SJSA1 (cell line): ENCODE data around the gene KLF5. TPM values are rescaled to one million over a fixed set of nuclear protein-coding genes. Genes with fewer than 3 reads are reported as not detected.
"Not testable (repeated sequence)": the region's sequence is repeated elsewhere in the genome, so short reads cannot be mapped to it uniquely, and the experiment has no call there.

ENCODE experiments used
- DNase-seq, 2 experiments: peaks; one replicate each; pipeline ENCODE4 v3.0.0-alpha.2; 2015 to 2020; ENCODE audit warnings: low spot score in 2 of 2, low read depth in 1 of 2
- H3K27ac ChIP-seq: fragments of 250-450 bp; sonication (Bioruptor Pico); 2 replicates; pipeline ENCODE4 v1.5.1; 2020; ENCODE audit warnings: mild to moderate bottlenecking, moderate library complexity
- H3K27me3 ChIP-seq: fragments of 250-450 bp; sonication (Bioruptor Pico); replicated peaks from 2 replicates; pipeline ENCODE4 v1.5.1; 2020; ENCODE audit warnings: mild to moderate bottlenecking, moderate library complexity
- H3K36me3 ChIP-seq: fragments of 250-450 bp; sonication (Bioruptor Pico); 2 replicates; pipeline ENCODE4 v1.5.1; 2020; ENCODE audit warnings: mild to moderate bottlenecking
- H3K4me1 ChIP-seq: fragments of 250-450 bp; sonication (Bioruptor Pico); replicated peaks from 2 replicates; pipeline ENCODE4 v1.6.1; 2021; ENCODE audit warnings: mild to moderate bottlenecking
- H3K4me3 ChIP-seq: fragments of 250-450 bp; sonication (Bioruptor Pico); 2 replicates; pipeline ENCODE4 v1.5.1; 2020; ENCODE audit warnings: mild to moderate bottlenecking
- H3K9me3 ChIP-seq: fragments of 250-450 bp; sonication (Bioruptor Pico); replicated peaks from 2 replicates; pipeline ENCODE4 v1.5.1; 2020; ENCODE audit warnings: mild to moderate bottlenecking
- total RNA-seq: library from RNA; depleted of rRNA; stranded (reverse); fragments of >200 nt; shearing (Covaris generic); gene quantifications from 2 replicates; pipeline ENCODE4 v1.2.3, GENCODE V29; 2014

KLF5 gene
- total RNA-seq, 1 experiment from 2014 or later, result 5.3 TPM

DNA sequence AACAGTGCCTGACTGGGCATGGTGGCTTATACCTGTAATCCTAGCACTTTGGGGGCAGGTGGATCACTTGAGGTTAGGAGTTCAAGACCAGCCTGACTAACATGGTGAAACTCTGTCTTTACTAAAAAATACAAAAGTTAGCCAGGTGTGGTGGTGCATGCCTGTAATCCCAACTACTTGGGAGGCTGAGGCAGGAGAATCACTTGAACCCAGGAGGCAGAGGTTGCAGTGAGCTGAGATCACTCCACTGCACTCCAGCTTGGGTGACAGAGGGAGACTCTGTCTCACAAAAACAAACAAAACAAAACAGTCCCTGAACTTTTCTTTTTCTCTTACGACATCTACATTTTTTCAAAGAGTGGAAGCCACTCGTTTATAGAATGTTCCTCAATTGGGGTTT, 10.2 kb upstream of the KLF5 start:
- DNase-seq, H3K4me3 ChIP-seq, H3K9me3 ChIP-seq, H3K27ac ChIP-seq, H3K4me1 ChIP-seq, H3K27me3 ChIP-seq, H3K36me3 ChIP-seq: not testable (repeated sequence)

DNA sequence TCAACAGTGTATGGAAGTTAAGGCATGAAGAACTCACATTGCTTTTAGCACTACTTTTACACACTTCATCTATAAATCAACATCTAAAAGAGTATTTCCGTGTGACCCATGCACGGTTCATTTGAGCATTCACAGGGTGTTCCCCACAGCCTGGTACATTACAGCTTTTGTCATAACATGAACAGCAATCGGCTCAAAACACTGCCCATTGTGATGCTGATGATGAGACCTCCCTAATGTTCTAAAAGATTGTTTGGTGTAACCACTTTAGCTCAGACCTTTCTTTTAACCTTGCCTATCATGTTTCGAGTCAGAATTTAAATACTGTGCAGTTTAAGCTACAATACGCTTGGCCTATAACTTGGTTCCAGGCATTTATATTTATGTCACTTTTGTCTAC, 4.1 kb upstream of the KLF5 start:
- Histone ChIP-seq H3K4me1 (peaks cover 21% of the 10 kb centered on the region), H3K36me3 (peaks cover 6% of the 10 kb centered on the region), H3K27ac (no peak overlapping the region), H3K9me3 (no peaks in the 10 kb centered on the region), H3K4me3 (no peak overlapping the region), H3K27me3 (0 out of 2 replicates have a peak, but pooled peaks cover 4% of the 10 kb centered on the region)
- no peak for DNase-seq

DNA sequence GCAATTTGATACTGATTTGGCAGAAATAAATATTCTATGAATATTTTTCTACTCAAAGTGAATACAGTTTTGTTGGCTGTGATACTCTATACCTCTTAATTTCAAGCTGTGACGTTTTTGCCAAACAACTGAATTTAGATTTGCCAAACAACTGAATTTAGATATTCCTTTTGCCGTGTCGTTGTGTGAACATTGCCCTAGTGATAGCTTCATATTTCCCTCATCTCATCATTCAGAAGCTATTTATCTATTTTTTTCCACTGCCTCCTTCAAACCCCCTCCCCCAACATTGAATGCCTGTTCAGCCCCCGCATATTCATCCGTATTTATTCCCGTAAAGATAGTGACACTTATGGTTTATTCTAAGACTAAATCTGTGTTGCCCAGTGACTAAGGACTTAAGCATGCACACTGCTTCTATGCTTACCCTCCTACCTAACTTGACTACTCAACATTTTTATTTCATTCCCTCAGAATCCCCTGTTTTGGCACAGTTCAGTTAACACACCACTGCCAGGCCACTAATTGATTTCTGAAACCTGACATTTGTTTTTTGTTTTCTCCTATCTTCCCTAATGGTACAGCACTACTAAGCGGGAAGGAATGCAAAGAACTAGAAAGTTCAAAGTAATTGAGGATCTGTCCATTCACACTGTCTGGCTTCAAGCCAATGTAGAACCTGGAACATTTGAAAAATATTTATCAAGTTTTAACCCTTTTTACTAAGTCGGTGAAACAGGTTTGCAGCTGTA, 2.8 kb upstream of the KLF5 start:
- Histone ChIP-seq H3K36me3 (peaks cover 6% of the 10 kb centered on the region), H3K27me3 (0 out of 2 replicates have a peak, but pooled peaks cover 4% of the 10 kb centered on the region), H3K4me3 (no peak overlapping the region), H3K27ac (peak overlapping the region; percentile 42), H3K9me3 (no peaks in the 10 kb centered on the region), H3K4me1 (peaks cover 21% of the 10 kb centered on the region)
- peak; percentile 47 to 69 for DNase-seq

DNA sequence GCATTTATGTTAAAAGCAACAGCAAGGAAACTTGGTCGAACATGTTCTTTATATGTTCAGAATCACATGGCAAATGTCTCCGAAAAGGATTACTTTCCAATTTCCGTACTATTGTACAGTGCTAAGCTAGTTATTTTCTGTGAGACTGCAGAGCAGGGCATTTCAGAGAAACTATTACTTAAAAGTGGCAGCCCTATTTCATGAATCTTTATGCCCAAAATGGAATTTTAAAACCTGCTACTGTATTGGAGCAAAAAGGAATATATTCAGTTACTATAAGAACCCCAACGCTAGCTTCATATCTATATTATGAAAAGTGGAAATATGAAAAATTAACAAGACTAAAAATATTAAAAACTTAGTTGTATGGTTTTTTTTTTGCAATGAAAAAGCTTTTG, 2.2 kb upstream of the KLF5 start:
- Histone ChIP-seq H3K27me3 (0 out of 2 replicates have a peak, but pooled peaks cover 4% of the 10 kb centered on the region), H3K27ac (peak overlapping the region; percentile 42; the same call in 1 of the 2 replicates), H3K4me3 (no peak overlapping the region), H3K9me3 (no peaks in the 10 kb centered on the region), H3K4me1 (peaks cover 21% of the 10 kb centered on the region), H3K36me3 (peaks cover 6% of the 10 kb centered on the region)
- no peak for DNase-seq

DNA sequence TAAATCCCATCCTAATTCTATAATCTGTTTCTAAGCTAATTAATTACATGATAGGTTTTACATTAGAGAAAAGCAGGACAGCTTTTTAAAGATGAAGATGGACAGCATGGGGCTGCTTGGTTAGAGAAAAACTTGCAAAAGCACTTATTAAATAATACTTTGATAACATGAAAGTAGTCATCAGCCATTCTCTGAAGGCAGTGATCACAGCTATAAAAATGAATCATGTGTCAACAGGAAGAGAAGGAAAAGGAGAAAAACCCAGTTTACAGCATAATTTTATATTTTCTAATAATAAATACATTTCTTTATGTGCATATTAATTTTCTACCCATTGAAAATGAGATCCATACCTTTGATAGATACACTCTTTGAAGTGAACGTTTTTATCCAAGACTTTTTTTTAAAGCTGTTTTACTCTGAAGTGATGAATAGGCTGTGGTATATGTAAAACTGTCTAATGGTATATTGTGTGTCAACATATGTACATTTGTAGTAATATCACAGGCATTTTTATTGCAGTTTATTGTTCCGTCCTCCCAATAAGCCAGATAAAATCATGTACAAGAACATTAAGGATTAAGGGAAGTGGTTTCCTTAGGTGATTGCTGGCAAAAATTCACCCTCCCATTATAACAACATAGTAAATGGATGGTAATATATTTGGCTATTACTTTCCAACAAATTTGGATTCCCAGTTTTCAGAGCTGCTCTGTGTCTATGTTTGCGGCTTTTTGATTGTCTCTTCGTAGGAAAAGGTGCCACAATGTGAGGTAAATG, 1.3 kb upstream of the KLF5 start:
- H3K36me3 ChIP-seq, result peaks cover 9% of the 10 kb centered on the region
- no peak overlapping the region for H3K4me3 ChIP-seq
- H3K27ac ChIP-seq, result no peak overlapping the region
- H3K4me1 ChIP-seq, result peaks cover 21% of the 10 kb centered on the region
- H3K27me3 ChIP-seq, result 0 out of 2 replicates have a peak, but pooled peaks cover 4% of the 10 kb centered on the region
- H3K9me3 ChIP-seq, result no peaks in the 10 kb centered on the region
- DNase-seq, result no peak

DNA sequence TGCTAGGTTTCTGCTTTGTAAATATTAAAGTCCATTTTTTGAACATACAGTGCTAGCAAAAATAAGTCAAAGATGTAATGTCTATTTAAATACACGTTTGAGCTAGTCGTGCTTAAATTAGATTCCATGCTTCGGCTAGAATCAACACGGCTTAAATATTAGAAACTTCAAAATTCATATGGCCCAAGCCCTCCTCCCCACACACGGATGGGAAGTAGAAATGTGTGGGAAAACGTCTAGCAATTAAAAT, 816 bp upstream of the KLF5 start:
- no peaks in the 10 kb centered on the region for H3K9me3 ChIP-seq
- DNase-seq, result no peak
- peaks cover 21% of the 10 kb centered on the region for H3K4me1 ChIP-seq
- H3K4me3 ChIP-seq, result peak overlapping the region; percentile 90; the same call in 1 of the 2 replicates
- H3K36me3 ChIP-seq, result peaks cover 9% of the 10 kb centered on the region
- H3K27me3 ChIP-seq, result 0 out of 2 replicates have a peak, but pooled peaks cover 4% of the 10 kb centered on the region
- H3K27ac ChIP-seq, result 0 out of 2 replicates have a peak overlapping the region, but pooled peaks have one; percentile 20

DNA sequence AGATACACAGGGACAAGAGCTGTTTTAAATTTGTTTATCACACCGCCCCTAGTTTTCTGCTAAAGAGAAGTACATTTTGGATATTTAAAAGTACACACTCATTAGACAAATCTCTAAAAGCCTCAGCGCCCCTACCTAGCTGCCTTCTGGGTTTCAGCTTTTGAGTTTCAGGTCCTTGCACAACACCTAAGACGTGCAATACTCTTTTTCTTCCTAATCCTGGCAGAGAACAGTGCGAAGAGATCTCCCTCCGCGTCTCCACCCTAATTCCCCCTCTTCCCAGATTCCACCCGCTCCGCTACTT, 421 bp upstream of the KLF5 start:
- Histone ChIP-seq H3K27me3 (0 out of 2 replicates have a peak, but pooled peaks cover 4% of the 10 kb centered on the region), H3K36me3 (peaks cover 12% of the 10 kb centered on the region), H3K9me3 (no peaks in the 10 kb centered on the region), H3K4me3 (peak overlapping the region; percentile 90), H3K4me1 (peaks cover 21% of the 10 kb centered on the region), H3K27ac (0 out of 2 replicates have a peak overlapping the region, but pooled peaks have one; percentile 20)
- no peak for DNase-seq

DNA sequence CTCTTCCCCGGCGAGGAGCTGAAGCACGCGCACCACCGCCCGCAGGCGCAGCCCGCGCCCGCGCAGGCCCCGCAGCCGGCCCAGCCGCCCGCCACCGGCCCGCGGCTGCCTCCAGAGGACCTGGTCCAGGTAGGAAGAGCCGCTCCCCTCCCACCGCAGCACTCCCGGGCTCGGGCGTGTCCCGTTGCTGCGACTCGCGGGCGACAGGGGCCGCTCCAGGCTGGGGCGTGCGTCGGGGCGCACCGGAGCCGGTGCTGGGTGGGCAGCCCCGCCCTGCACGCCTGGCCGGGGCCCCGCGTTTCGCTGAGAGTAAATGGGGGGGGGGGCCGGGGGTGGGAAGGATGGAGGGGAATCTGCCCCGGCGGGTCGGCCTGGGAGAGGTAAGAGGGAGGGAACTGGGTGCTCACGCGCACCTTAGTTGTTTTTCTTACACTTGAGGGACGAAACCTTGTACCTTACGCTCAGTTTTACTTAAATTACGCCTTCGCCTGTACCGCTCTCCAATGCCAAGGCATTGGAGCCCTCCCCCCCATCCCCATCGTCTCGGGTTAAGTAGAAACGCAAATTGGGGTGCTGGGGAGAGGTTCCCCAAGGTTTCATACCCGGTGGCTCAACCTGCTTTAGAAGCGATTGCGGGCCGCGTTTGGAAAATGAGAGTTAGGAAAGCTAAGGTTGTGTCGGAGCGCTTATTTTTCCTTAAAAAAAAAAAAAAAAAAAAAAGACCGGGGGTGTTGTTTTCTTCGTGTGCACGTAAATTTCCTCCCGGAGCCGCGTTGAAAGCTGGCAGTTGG, 850 bp downstream of the KLF5 start:
- peak; percentile 2 to 47 for DNase-seq
- peaks cover 21% of the 10 kb centered on the region for H3K4me1 ChIP-seq
- no peaks in the 10 kb centered on the region for H3K9me3 ChIP-seq
- H3K36me3 ChIP-seq, result peaks cover 12% of the 10 kb centered on the region
- H3K4me3 ChIP-seq, result peak overlapping the region; percentile 90
- no peak overlapping the region for H3K27ac ChIP-seq
- 0 out of 2 replicates have a peak, but pooled peaks cover 4% of the 10 kb centered on the region for H3K27me3 ChIP-seq

DNA sequence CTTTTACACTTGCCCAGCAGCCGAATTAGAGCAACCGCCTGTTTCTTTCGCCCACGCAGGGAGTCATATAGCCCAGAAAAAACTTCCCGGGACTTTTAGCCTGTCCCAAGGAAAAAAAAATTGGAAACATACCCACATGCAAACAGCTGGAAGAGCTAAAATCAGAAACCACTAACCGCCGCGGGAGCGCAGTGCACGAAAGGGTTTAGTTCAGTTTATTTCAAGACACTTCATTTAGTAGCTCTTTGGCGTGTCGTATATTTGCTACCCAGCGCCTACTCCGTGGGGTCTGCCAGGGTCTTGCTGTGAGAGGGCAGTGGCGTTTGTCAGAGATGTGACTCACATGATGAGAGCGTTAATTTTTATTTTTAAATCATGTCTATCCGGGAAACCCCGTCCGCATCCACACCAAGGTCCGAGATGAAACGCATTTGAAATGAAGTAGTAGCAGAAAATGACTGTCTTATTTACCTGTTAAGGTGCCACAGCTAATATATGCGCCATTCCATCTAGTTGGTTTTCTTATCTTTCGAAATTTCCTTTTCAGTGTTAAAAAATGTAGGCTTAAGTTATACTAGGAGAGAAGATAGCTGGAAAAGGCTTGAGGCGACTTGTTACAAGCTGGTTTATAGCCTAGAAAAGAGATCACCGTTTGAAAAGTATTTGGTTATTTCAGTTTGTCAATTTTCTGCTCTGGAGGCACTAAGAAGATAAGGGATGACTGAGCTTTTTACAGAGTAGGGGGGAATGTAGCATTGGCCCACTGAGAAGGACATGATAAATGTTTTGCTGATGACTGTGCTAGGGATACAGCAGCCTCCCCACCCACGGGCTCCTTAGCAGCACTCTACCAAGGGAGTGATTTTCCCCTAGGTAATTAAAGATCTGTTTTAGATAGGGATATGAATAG, 1.7 kb downstream of the KLF5 start:
- peak overlapping the region; percentile 90 for H3K4me3 ChIP-seq
- peak in 1 of 2 experiments; percentile 27 for DNase-seq
- peaks cover 12% of the 10 kb centered on the region for H3K36me3 ChIP-seq
- H3K27ac ChIP-seq, result no peak overlapping the region
- H3K4me1 ChIP-seq, result peaks cover 19% of the 10 kb centered on the region
- no peaks in the 10 kb centered on the region for H3K9me3 ChIP-seq
- 0 out of 2 replicates have a peak, but pooled peaks cover 4% of the 10 kb centered on the region for H3K27me3 ChIP-seq

DNA sequence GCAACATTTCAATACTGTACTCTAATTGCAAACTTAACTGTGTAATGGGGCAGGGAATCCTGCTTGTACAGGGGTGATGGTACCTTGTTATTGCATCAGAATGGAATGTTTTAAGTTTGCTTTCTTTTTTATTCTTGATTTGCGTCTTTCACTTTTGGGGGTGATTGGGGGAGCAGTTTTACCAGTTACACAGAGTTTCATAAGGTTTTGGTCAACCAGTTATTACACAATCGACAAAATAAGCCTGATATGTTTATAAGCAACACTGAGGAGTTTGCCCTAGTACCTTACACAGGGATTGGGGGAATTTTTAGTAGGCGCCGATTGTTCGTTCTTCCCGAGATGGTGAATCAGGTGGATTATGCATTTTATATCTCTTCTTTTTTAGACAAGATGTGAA, 2.7 kb downstream of the KLF5 start:
- peaks cover 9% of the 10 kb centered on the region for H3K4me1 ChIP-seq
- no peaks in the 10 kb centered on the region for H3K9me3 ChIP-seq
- no peak for DNase-seq
- no peak overlapping the region for H3K27ac ChIP-seq
- peaks cover 12% of the 10 kb centered on the region for H3K36me3 ChIP-seq
- 0 out of 2 replicates have a peak, but pooled peaks cover 4% of the 10 kb centered on the region for H3K27me3 ChIP-seq
- no peak overlapping the region for H3K4me3 ChIP-seq

DNA sequence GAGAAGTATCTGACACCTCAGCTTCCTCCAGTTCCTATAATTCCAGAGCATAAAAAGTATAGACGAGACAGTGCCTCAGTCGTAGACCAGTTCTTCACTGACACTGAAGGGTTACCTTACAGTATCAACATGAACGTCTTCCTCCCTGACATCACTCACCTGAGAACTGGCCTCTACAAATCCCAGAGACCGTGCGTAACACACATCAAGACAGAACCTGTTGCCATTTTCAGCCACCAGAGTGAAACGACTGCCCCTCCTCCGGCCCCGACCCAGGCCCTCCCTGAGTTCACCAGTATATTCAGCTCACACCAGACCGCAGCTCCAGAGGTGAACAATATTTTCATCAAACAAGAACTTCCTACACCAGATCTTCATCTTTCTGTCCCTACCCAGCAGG, 3.1 kb downstream of the KLF5 start:
- Histone ChIP-seq H3K4me3 (no peak overlapping the region), H3K4me1 (peaks cover 7% of the 10 kb centered on the region), H3K9me3 (no peaks in the 10 kb centered on the region), H3K27me3 (0 out of 2 replicates have a peak, but pooled peaks cover 4% of the 10 kb centered on the region), H3K27ac (no peak overlapping the region), H3K36me3 (peaks cover 12% of the 10 kb centered on the region)
- no peak for DNase-seq

DNA sequence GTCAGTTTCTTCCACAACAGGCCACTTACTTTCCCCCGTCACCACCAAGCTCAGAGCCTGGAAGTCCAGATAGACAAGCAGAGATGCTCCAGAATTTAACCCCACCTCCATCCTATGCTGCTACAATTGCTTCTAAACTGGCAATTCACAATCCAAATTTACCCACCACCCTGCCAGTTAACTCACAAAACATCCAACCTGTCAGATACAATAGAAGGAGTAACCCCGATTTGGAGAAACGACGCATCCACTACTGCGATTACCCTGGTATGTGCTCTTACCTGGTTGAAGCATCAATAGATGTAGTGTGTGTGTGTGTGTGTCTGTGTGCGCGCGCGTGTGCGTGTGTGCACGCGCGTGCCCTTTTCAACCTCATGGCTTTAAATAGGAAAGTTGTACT, 3.7 kb downstream of the KLF5 start:
- DNase-seq, result no peak
- H3K9me3 ChIP-seq, result no peaks in the 10 kb centered on the region
- H3K4me3 ChIP-seq, result no peak overlapping the region
- peaks cover 7% of the 10 kb centered on the region for H3K4me1 ChIP-seq
- H3K27ac ChIP-seq, result no peak overlapping the region
- peaks cover 12% of the 10 kb centered on the region for H3K36me3 ChIP-seq
- H3K27me3 ChIP-seq, result no peaks in the 10 kb centered on the region

DNA sequence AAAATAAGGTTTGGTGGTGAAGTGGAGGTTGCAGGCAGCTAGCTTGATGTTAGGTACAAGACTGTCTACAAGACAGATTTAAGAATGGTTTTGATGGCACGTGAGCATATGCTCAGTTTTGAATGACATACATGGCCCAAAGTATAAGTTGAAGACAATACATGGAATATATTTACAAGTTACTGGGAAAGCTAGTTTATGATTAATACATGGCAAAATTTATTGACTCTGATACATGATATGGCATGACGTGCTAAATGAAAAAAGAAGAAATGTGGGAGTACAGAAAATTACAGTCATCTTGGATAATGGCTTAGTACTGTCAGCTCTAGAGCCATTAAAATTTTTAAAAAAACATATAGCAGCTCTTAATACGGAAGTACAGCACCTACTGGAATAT, 4.4 kb downstream of the KLF5 start:
- Histone ChIP-seq H3K36me3 (peaks cover 12% of the 10 kb centered on the region), H3K27me3 (no peaks in the 10 kb centered on the region), H3K4me1 (peaks cover 2% of the 10 kb centered on the region), H3K27ac (no peak overlapping the region), H3K4me3 (no peak overlapping the region), H3K9me3 (no peaks in the 10 kb centered on the region)
- DNase-seq, result no peak
